Memory B cell (primary cell): Measurements from ENCODE around the gene CNTNAP2.

Experiments used
- ATAC-seq: fragments of 150-1000 bp; cut with Tn5 transposase; 2 replicates; pipeline ENCODE4 v1.10.0; 2021; ENCODE audit warnings: low read depth, mild to moderate bottlenecking, moderate library complexity
- DNase-seq, 2 donors: peaks; one replicate each; pipeline ENCODE4 v3.0.0; 2022; ENCODE audit warnings: low spot score in 2 of 2
- H3K27ac Mint-ChIP-seq: one replicate; pipeline ENCODE4 v1.8.0; 2022; ENCODE audit warnings: mild to moderate bottlenecking, moderate library complexity, mixed read lengths
- H3K27me3 Mint-ChIP-seq: one replicate; pipeline ENCODE4 v1.8.0; 2022; ENCODE audit warnings: mixed read lengths
- H3K36me3 Mint-ChIP-seq: one replicate; pipeline ENCODE4 v1.8.0; 2022; ENCODE audit warnings: mild to moderate bottlenecking, mixed read lengths
- H3K4me1 Mint-ChIP-seq: one replicate; pipeline ENCODE4 v1.8.0; 2022; ENCODE audit warnings: mixed read lengths
- H3K4me3 Mint-ChIP-seq: one replicate; pipeline ENCODE4 v1.8.0; 2022; ENCODE audit warnings: mild to moderate bottlenecking, moderate library complexity, mixed read lengths
- H3K9me3 Mint-ChIP-seq: one replicate; pipeline ENCODE4 v1.8.0; 2022; ENCODE audit warnings: mixed read lengths

The CNTNAP2 gene

GRCh38 chr7:146123715-146124114 lies 7.1 kb downstream of the CNTNAP2 start:
- no peak for DNase-seq
- no peaks in the 10 kb centered on the region for H3K27me3 Mint-ChIP-seq

GRCh38 chr7:146126767-146127509 lies 10.3 kb downstream of the CNTNAP2 start:
- ATAC-seq, result no peak

More at GRCh38 chr7:146123715-146124114, 7.1 kb downstream of the CNTNAP2 start:
- no peak for ATAC-seq
- no peaks in the 10 kb centered on the region for H3K4me1 Mint-ChIP-seq
- no peaks in the 10 kb centered on the region for H3K9me3 Mint-ChIP-seq
- H3K36me3 Mint-ChIP-seq, result no peaks in the 10 kb centered on the region
- H3K4me3 Mint-ChIP-seq, result no peak overlapping the region
- no peak overlapping the region for H3K27ac Mint-ChIP-seq

GRCh38 chr7:146129296-146129695 lies 12.7 kb downstream of the CNTNAP2 start:
- Mint-ChIP-seq H3K36me3 (no peaks in the 10 kb centered on the region), H3K4me3 (no peak overlapping the region), H3K27me3 (no peaks in the 10 kb centered on the region), H3K27ac (no peak overlapping the region), H3K9me3 (peaks cover 2% of the 10 kb centered on the region), H3K4me1 (no peaks in the 10 kb centered on the region)
- ATAC-seq (no peak), DNase-seq (no peak)

More at GRCh38 chr7:146126767-146127509, 10.3 kb downstream of the CNTNAP2 start:
- Mint-ChIP-seq H3K4me3 (no peak overlapping the region), H3K9me3 (peaks cover 2% of the 10 kb centered on the region), H3K27me3 (no peaks in the 10 kb centered on the region), H3K27ac (no peak overlapping the region), H3K4me1 (no peaks in the 10 kb centered on the region), H3K36me3 (no peaks in the 10 kb centered on the region)
- DNase-seq, result no peak

- Mint-ChIP-seq H3K9me3 (peaks cover 2% of the 10 kb centered on the region), H3K27ac (no peak overlapping the region), H3K27me3 (no peaks in the 10 kb centered on the region), H3K4me1 (no peaks in the 10 kb centered on the region), H3K36me3 (no peaks in the 10 kb centered on the region), H3K4me3 (no peak overlapping the region)
- ATAC-seq (no peak), DNase-seq (no peak)
These were observed 13.4 kb downstream of the CNTNAP2 start for GRCh38 chr7:146129997-146130396.

GRCh38 chr7:146131701-146132100 lies 15.1 kb downstream of the CNTNAP2 start:
- no peak for DNase-seq
- Mint-ChIP-seq H3K4me3 (no peak overlapping the region), H3K27ac (no peak overlapping the region), H3K4me1 (no peaks in the 10 kb centered on the region), H3K9me3 (peaks cover 2% of the 10 kb centered on the region), H3K36me3 (no peaks in the 10 kb centered on the region), H3K27me3 (no peaks in the 10 kb centered on the region)
- no peak for ATAC-seq

- ATAC-seq (no peak), DNase-seq (no peak)
- no peaks in the 10 kb centered on the region for H3K4me1 Mint-ChIP-seq
- H3K4me3 Mint-ChIP-seq, result no peak overlapping the region
- H3K36me3 Mint-ChIP-seq, result no peaks in the 10 kb centered on the region
- H3K27me3 Mint-ChIP-seq, result no peaks in the 10 kb centered on the region
- no peak overlapping the region for H3K27ac Mint-ChIP-seq
- no peaks in the 10 kb centered on the region for H3K9me3 Mint-ChIP-seq
These were observed 19.8 kb downstream of the CNTNAP2 start for GRCh38 chr7:146136357-146136875.

- no peak overlapping the region for H3K4me3 Mint-ChIP-seq
- no peak for ATAC-seq
- no peak overlapping the region for H3K27ac Mint-ChIP-seq
- no peaks in the 10 kb centered on the region for H3K27me3 Mint-ChIP-seq
- DNase-seq, result no peak
- no peaks in the 10 kb centered on the region for H3K9me3 Mint-ChIP-seq
- H3K36me3 Mint-ChIP-seq, result no peaks in the 10 kb centered on the region
- no peaks in the 10 kb centered on the region for H3K4me1 Mint-ChIP-seq
These were observed 22.3 kb downstream of the CNTNAP2 start for GRCh38 chr7:146138926-146139325.

- peaks cover 2% of the 10 kb centered on the region for H3K9me3 Mint-ChIP-seq
- no peaks in the 10 kb centered on the region for H3K36me3 Mint-ChIP-seq
- H3K27ac Mint-ChIP-seq, result no peak overlapping the region
- H3K4me3 Mint-ChIP-seq, result no peak overlapping the region
- ATAC-seq, result no peak
- DNase-seq, result no peak
- no peaks in the 10 kb centered on the region for H3K4me1 Mint-ChIP-seq
- H3K27me3 Mint-ChIP-seq, result no peaks in the 10 kb centered on the region
These were observed 30.4 kb downstream of the CNTNAP2 start for GRCh38 chr7:146146831-146147486.

GRCh38 chr7:146150153-146150552 lies 33.6 kb downstream of the CNTNAP2 start:
- Mint-ChIP-seq H3K9me3 (peaks cover 2% of the 10 kb centered on the region), H3K4me3 (no peak overlapping the region), H3K4me1 (no peaks in the 10 kb centered on the region), H3K27me3 (no peaks in the 10 kb centered on the region), H3K36me3 (no peaks in the 10 kb centered on the region), H3K27ac (no peak overlapping the region)
- ATAC-seq (no peak), DNase-seq (no peak)

- Mint-ChIP-seq H3K27me3 (no peaks in the 10 kb centered on the region), H3K9me3 (peaks cover 4% of the 10 kb centered on the region), H3K27ac (no peak overlapping the region), H3K4me3 (no peak overlapping the region), H3K36me3 (no peaks in the 10 kb centered on the region), H3K4me1 (no peaks in the 10 kb centered on the region)
- ATAC-seq, result no peak
- DNase-seq, result no peak
These were observed 55.5 kb downstream of the CNTNAP2 start for GRCh38 chr7:146172112-146172511.

GRCh38 chr7:146175716-146176115 lies 59.1 kb downstream of the CNTNAP2 start:
- no peak for DNase-seq
- no peaks in the 10 kb centered on the region for H3K4me1 Mint-ChIP-seq
- ATAC-seq, result no peak

GRCh38 chr7:146176860-146177259 lies 60.3 kb downstream of the CNTNAP2 start:
- Mint-ChIP-seq H3K9me3 (peaks cover 3% of the 10 kb centered on the region), H3K27ac (no peak overlapping the region), H3K4me3 (no peak overlapping the region), H3K4me1 (no peaks in the 10 kb centered on the region), H3K36me3 (no peaks in the 10 kb centered on the region), H3K27me3 (no peaks in the 10 kb centered on the region)
- ATAC-seq (no peak), DNase-seq (no peak)

More at GRCh38 chr7:146175716-146176115, 59.1 kb downstream of the CNTNAP2 start:
- Mint-ChIP-seq H3K4me3 (no peak overlapping the region), H3K27me3 (no peaks in the 10 kb centered on the region), H3K36me3 (no peaks in the 10 kb centered on the region), H3K27ac (no peak overlapping the region), H3K9me3 (peaks cover 3% of the 10 kb centered on the region)

- no peaks in the 10 kb centered on the region for H3K27me3 Mint-ChIP-seq
- no peak overlapping the region for H3K4me3 Mint-ChIP-seq
- DNase-seq (no peak), ATAC-seq (no peak)
- peaks cover 3% of the 10 kb centered on the region for H3K9me3 Mint-ChIP-seq
- H3K4me1 Mint-ChIP-seq, result no peaks in the 10 kb centered on the region
- no peak overlapping the region for H3K27ac Mint-ChIP-seq
- H3K36me3 Mint-ChIP-seq, result no peaks in the 10 kb centered on the region
These were observed 60.7 kb downstream of the CNTNAP2 start for GRCh38 chr7:146177301-146177700.

- no peak overlapping the region for H3K4me3 Mint-ChIP-seq
- no peak for ATAC-seq
- H3K9me3 Mint-ChIP-seq, result peaks cover under 1% of the 10 kb centered on the region
- no peaks in the 10 kb centered on the region for H3K4me1 Mint-ChIP-seq
- DNase-seq, result no peak
- H3K27me3 Mint-ChIP-seq, result no peaks in the 10 kb centered on the region
- no peak overlapping the region for H3K27ac Mint-ChIP-seq
- H3K36me3 Mint-ChIP-seq, result no peaks in the 10 kb centered on the region
These were observed 69.2 kb downstream of the CNTNAP2 start for GRCh38 chr7:146185844-146186243.
